GM23338 (cell line): ENCODE results near the gene ORM1. TPM values are rescaled to one million over a fixed set of nuclear protein-coding genes. Genes with fewer than 3 reads are reported as not detected.

Experiments
- ATAC-seq: fragments of 200-7000 bp; cut with Tn5 transposase; 3 replicates; pipeline ENCODE4 v1.9.1; 2020
- DNase-seq: peaks from one replicate; pipeline ENCODE4 v3.0.0-alpha.2; 2015; ENCODE audit warnings: low spot score
- H2AFZ ChIP-seq: fragments of 200-600 bp; sonication (generic); 2 replicates; pipeline ENCODE4 v1.8.0; 2016; ENCODE audit warnings: antibody characterized with exemption, mild to moderate bottlenecking, moderate library complexity
- H3F3A ChIP-seq: fragments of 200-600 bp; sonication (generic); replicated peaks from 2 replicates; pipeline ENCODE4 v1.8.0; 2017; ENCODE audit warnings: antibody characterized with exemption, mixed run types, low read depth
- H3K27ac ChIP-seq: fragments of 200-600 bp; sonication (generic); 2 replicates; pipeline ENCODE4 v1.6.1; 2016; ENCODE audit warnings: low read depth
- H3K27me3 ChIP-seq: fragments of 200-600 bp; sonication (generic); 2 replicates; pipeline ENCODE4 v1.8.0; 2016; ENCODE audit warnings: mild to moderate bottlenecking, mixed run types, moderate library complexity; ENCODE audit not compliant: insufficient read depth
- H3K36me3 ChIP-seq: fragments of 200-600 bp; sonication (generic); 2 replicates; pipeline ENCODE4 v1.8.0; 2016; ENCODE audit warnings: mild to moderate bottlenecking; ENCODE audit not compliant: insufficient read depth
- H3K4me1 ChIP-seq: fragments of 200-600 bp; sonication (generic); 2 replicates; pipeline ENCODE4 v1.8.0; 2016; ENCODE audit warnings: mild to moderate bottlenecking, moderate library complexity; ENCODE audit not compliant: insufficient read depth
- H3K4me2 ChIP-seq: fragments of 200-600 bp; sonication (generic); 2 replicates; pipeline ENCODE4 v1.7.1; 2017; ENCODE audit warnings: mixed run types
- H3K4me3 ChIP-seq: fragments of 200-600 bp; sonication (generic); 2 replicates; pipeline ENCODE4 v1.6.1; 2016; ENCODE audit warnings: mixed run types
- H3K79me2 ChIP-seq: fragments of 200-600 bp; sonication (generic); replicated peaks from 2 replicates; pipeline ENCODE4 v1.8.0; 2017; ENCODE audit warnings: mild to moderate bottlenecking; ENCODE audit not compliant: insufficient read depth
- H3K9me2 ChIP-seq: fragments of 200-600 bp; sonication (generic); 2 replicates; pipeline ENCODE4 v1.8.0; 2017; ENCODE audit not compliant: insufficient read depth
- H4K20me1 ChIP-seq: fragments of 200-600 bp; sonication (generic); replicated peaks from 2 replicates; pipeline ENCODE4 v1.8.0; 2017; ENCODE audit warnings: mild to moderate bottlenecking; ENCODE audit not compliant: insufficient read depth
- H3K27ac Mint-ChIP-seq: 2 replicates; pipeline ENCODE4 v1.8.0; 2020; ENCODE audit warnings: inconsistent platforms, mild to moderate bottlenecking, moderate library complexity, mixed read lengths
- H3K27me3 Mint-ChIP-seq: 3 replicates; pipeline ENCODE4 v1.8.0; 2022; ENCODE audit warnings: low read depth, mild to moderate bottlenecking, moderate library complexity, mixed read lengths, inconsistent platforms; ENCODE audit not compliant: insufficient read depth, poor library complexity
- H3K36me3 Mint-ChIP-seq: 3 replicates; pipeline ENCODE4 v1.8.0; 2021; ENCODE audit warnings: low read depth, mild to moderate bottlenecking, inconsistent platforms, moderate library complexity, mixed read lengths
- H3K4me1 Mint-ChIP-seq: 3 replicates; pipeline ENCODE4 v1.8.0; 2020; ENCODE audit warnings: mild to moderate bottlenecking, inconsistent platforms, mixed read lengths
- H3K4me3 Mint-ChIP-seq: 3 replicates; pipeline ENCODE4 v1.8.0; 2021; ENCODE audit warnings: moderate library complexity, mild to moderate bottlenecking, inconsistent platforms, mixed read lengths
- H3K9me3 Mint-ChIP-seq: 3 replicates; pipeline ENCODE4 v1.8.0; 2020; ENCODE audit warnings: moderate library complexity, mild to moderate bottlenecking, inconsistent platforms, mixed read lengths
- JUNB ChIP-seq: IDR thresholded peaks from one replicate; pipeline ENCODE4 v1.6.1; 2016; ENCODE audit warnings: antibody characterized with exemption; ENCODE audit not compliant: unreplicated experiment
- NANOG ChIP-seq: IDR thresholded peaks from 2 replicates; pipeline ENCODE4 v1.6.1; 2016; ENCODE audit warnings: antibody characterized with exemption, borderline replicate concordance
- POLR2AphosphoS5 ChIP-seq: IDR thresholded peaks from 2 replicates; pipeline ENCODE4 v1.6.1; 2016; ENCODE audit warnings: antibody characterized with exemption, low read depth
- STAT1 ChIP-seq: IDR thresholded peaks from one replicate; pipeline ENCODE4 v1.6.1; 2016; ENCODE audit warnings: antibody characterized with exemption; ENCODE audit not compliant: unreplicated experiment
- ZNF114 ChIP-seq: fragments of 250-450 bp; sonication (Bioruptor Pico); IDR thresholded peaks from 2 replicates; pipeline ENCODE4 v1.5.0; 2020; ENCODE audit warnings: mild to moderate bottlenecking, moderate library complexity
- ZNF331 ChIP-seq: fragments of 250-450 bp; sonication (Bioruptor Pico); IDR thresholded peaks from 2 replicates; pipeline ENCODE4 v1.5.0; 2020; ENCODE audit warnings: low read depth, mild to moderate bottlenecking, moderate library complexity
- polyA plus RNA-seq: library from polyadenylated mRNA; unstranded; fragments of >200 nt; fragmentation: Nextera tagmentation; extraction: Ambion mirVana; gene quantifications from 2 replicates; pipeline ENCODE4 v1.2.1, GENCODE V29; 2016
- total RNA-seq: library from RNA; depleted of rRNA; stranded (reverse); fragments of >200 nt; shearing (Covaris generic); gene quantifications from 2 replicates; pipeline ENCODE4 v1.2.3, GENCODE V29; 2014
- TF ChIP-seq, protein P1 (sequence below): IDR thresholded peaks from 2 replicates; pipeline ENCODE4 v1.6.1; 2016; ENCODE audit warnings: antibody characterized with exemption
- TF ChIP-seq, protein P2 (sequence below): IDR thresholded peaks from one replicate; pipeline ENCODE4 v1.6.1; 2018; ENCODE audit warnings: antibody characterized with exemption; ENCODE audit not compliant: unreplicated experiment

Gene ORM1
- total and polyA plus RNA-seq, 2 experiments from 2014 or later, result not detected

DNA sequence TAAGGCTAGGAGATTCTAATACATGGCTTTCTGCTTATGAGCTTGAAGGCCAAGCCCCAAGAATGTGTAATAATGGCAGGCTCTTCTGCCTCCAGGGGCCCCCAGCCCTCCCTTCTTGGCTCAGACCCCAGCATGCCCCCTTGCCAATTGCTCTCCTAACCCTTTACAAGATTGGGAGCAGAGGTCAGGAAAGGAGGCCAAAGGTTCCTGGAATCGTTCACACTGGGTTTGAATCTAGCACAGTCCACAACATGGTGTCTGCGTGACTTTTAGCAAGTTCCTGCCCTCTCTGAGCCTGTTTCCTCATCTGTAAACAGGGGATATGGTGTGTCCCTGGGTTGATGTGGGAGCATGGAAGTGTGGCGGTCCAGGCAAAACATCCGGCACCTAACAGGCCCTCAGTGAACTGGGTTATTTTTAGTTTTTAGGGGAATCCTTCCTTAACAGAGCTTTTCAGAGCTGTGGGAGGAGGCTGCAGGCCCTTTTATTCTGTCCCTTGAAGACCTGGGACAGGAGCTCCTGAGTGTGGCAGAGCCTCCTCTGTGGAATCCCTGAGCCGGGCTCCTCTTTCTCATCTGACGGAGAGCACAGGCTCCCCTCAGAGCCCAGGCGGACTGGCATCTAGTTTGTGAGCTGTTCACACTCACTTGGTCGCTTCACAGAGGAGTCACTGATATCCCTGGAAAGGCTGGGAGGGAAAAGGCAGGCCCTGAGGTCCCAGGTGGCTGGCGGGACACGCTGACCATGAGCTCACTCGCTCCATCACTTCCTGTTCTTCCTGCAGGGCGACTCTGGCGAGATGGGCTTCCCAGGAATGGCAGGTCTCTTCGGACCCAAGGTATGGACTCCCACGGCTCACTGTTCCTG, 23.4 kb upstream of the ORM1 start:
- Histone ChIP-seq H4K20me1 (no peaks in the 10 kb centered on the region), H3K36me3 (peaks cover 17% of the 10 kb centered on the region), H3K79me2 (no peaks in the 10 kb centered on the region), H2AFZ (no peak overlapping the region), H3K9me2 (no peaks in the 10 kb centered on the region), H3K4me1 (no peaks in the 10 kb centered on the region), H3K27me3 (no peaks in the 10 kb centered on the region), H3K4me3 (no peak overlapping the region), H3F3A (no peaks in the 10 kb centered on the region), H3K4me2 (no peak overlapping the region), H3K27ac (no peak overlapping the region)
- Mint-ChIP-seq H3K27ac (no peak overlapping the region), H3K27me3 (peaks cover 2% of the 10 kb centered on the region), H3K4me1 (no peaks in the 10 kb centered on the region), H3K4me3 (no peak overlapping the region), H3K9me3 (peaks cover 17% of the 10 kb centered on the region), H3K36me3 (peaks cover 35% of the 10 kb centered on the region)
- no peak for TF ChIP-seq POLR2AphosphoS5
- TF ChIP-seq JUNB, result no peak
- TF ChIP-seq, protein P1, sequence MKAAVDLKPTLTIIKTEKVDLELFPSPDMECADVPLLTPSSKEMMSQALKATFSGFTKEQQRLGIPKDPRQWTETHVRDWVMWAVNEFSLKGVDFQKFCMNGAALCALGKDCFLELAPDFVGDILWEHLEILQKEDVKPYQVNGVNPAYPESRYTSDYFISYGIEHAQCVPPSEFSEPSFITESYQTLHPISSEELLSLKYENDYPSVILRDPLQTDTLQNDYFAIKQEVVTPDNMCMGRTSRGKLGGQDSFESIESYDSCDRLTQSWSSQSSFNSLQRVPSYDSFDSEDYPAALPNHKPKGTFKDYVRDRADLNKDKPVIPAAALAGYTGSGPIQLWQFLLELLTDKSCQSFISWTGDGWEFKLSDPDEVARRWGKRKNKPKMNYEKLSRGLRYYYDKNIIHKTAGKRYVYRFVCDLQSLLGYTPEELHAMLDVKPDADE, result no peak
- TF ChIP-seq, protein P2, sequence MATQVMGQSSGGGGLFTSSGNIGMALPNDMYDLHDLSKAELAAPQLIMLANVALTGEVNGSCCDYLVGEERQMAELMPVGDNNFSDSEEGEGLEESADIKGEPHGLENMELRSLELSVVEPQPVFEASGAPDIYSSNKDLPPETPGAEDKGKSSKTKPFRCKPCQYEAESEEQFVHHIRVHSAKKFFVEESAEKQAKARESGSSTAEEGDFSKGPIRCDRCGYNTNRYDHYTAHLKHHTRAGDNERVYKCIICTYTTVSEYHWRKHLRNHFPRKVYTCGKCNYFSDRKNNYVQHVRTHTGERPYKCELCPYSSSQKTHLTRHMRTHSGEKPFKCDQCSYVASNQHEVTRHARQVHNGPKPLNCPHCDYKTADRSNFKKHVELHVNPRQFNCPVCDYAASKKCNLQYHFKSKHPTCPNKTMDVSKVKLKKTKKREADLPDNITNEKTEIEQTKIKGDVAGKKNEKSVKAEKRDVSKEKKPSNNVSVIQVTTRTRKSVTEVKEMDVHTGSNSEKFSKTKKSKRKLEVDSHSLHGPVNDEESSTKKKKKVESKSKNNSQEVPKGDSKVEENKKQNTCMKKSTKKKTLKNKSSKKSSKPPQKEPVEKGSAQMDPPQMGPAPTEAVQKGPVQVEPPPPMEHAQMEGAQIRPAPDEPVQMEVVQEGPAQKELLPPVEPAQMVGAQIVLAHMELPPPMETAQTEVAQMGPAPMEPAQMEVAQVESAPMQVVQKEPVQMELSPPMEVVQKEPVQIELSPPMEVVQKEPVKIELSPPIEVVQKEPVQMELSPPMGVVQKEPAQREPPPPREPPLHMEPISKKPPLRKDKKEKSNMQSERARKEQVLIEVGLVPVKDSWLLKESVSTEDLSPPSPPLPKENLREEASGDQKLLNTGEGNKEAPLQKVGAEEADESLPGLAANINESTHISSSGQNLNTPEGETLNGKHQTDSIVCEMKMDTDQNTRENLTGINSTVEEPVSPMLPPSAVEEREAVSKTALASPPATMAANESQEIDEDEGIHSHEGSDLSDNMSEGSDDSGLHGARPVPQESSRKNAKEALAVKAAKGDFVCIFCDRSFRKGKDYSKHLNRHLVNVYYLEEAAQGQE, result no peak
- TF ChIP-seq ZNF331 (CRISPR knock-in tag), result no peak
- no peak for TF ChIP-seq STAT1
- DNase-seq, result no peak
- no peak for ATAC-seq

DNA sequence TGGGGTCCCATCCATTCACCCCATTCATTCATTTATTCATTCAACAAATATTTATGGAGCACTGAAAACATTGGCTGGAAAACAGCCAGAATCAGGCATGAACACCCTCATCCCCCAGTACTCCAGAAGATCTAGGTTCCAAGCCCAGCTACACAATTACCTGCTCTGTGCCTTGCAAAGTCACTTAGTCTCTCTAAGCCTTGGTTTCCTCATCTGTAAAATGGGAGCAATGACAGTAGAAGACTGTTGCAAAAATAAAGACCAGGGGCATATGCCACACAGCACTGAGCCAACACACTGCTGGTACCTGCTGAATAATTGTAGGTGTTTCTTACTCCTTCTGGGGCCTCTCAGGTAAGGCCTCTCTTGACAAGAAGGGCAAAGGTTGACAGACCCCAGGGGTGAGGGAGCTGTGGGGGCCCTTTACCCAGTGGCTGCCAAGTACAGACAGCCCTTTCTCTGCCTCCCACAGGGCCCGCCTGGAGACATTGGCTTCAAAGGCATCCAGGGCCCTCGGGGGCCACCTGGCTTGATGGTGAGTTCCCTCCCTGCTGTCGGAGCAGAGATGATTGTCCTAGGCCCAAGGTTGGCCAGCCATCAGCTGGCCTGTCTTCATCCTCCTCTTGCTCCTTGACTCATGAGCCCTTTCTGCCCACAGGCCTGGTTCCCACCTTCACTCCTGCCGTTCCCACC, 22.6 kb upstream of the ORM1 start:
- Histone ChIP-seq H2AFZ (no peak overlapping the region), H3K27ac (no peak overlapping the region), H3K9me2 (no peaks in the 10 kb centered on the region), H3K4me2 (no peak overlapping the region), H3F3A (peaks cover 2% of the 10 kb centered on the region; the same call in 1 of the 2 replicates), H3K4me3 (no peak overlapping the region), H3K79me2 (no peaks in the 10 kb centered on the region), H4K20me1 (no peaks in the 10 kb centered on the region), H3K36me3 (peaks cover 9% of the 10 kb centered on the region), H3K27me3 (no peaks in the 10 kb centered on the region), H3K4me1 (no peaks in the 10 kb centered on the region)
- ATAC-seq (no peak), DNase-seq (no peak)
- Mint-ChIP-seq H3K27me3 (peaks cover 5% of the 10 kb centered on the region), H3K4me1 (no peaks in the 10 kb centered on the region), H3K9me3 (peaks cover 9% of the 10 kb centered on the region; the same call in 2 of the 3 replicates), H3K36me3 (peaks cover 27% of the 10 kb centered on the region), H3K27ac (no peak overlapping the region), H3K4me3 (no peak overlapping the region)
- TF ChIP-seq NANOG (no peak), ZNF114 (CRISPR knock-in tag) (no peak), POLR2AphosphoS5 (no peak)
- TF ChIP-seq, protein P2, result no peak
